ENCODE data around the gene BANF2. TPM values are rescaled to one million over a fixed set of nuclear protein-coding genes. Genes with fewer than 3 reads are reported as not detected.

BANF2 gene
- total RNA-seq, 1 donor from 2014 or later = not detected

- H3K4me1 Mint-ChIP-seq (ENCODE audit: low read depth) = peaks cover 6% of the 10 kb centered on the region
- no peak for DNase-seq (ENCODE audit: low spot score)
- no peaks in the 10 kb centered on the region for H3K9me3 Mint-ChIP-seq (ENCODE audit: low read depth)
- H3K27me3 Mint-ChIP-seq (ENCODE audit: low read depth) = peaks cover 2% of the 10 kb centered on the region
- H3K4me3 Mint-ChIP-seq (ENCODE audit: unreplicated experiment) = no peak overlapping the region
- H3K27ac Mint-ChIP-seq (ENCODE audit: unreplicated experiment) = no peak overlapping the region
- no peak for TF ChIP-seq CTCF (IDR thresholded peaks at IDR 0.05)
- H3K36me3 Mint-ChIP-seq (ENCODE audit: low read depth) = no peaks in the 10 kb centered on the region
Observed at GRCh38 chr20:17723301-17723691, 23.5 kb downstream of the BANF2 start.

- Mint-ChIP-seq H3K4me1 (ENCODE audit: low read depth) (peaks cover 6% of the 10 kb centered on the region), H3K9me3 (ENCODE audit: low read depth) (no peaks in the 10 kb centered on the region), H3K27me3 (ENCODE audit: low read depth) (peaks cover 2% of the 10 kb centered on the region), H3K4me3 (ENCODE audit: unreplicated experiment) (no peak overlapping the region), H3K36me3 (ENCODE audit: low read depth) (no peaks in the 10 kb centered on the region), H3K27ac (ENCODE audit: unreplicated experiment) (no peak overlapping the region)
- TF ChIP-seq CTCF (IDR thresholded peaks at IDR 0.05) = no peak
- DNase-seq (ENCODE audit: low spot score) = peak; percentile 58
Observed at GRCh38 chr20:17725094-17725835, 25.5 kb downstream of the BANF2 start.

- Mint-ChIP-seq H3K9me3 (ENCODE audit: low read depth) (no peaks in the 10 kb centered on the region), H3K36me3 (ENCODE audit: low read depth) (no peaks in the 10 kb centered on the region), H3K27ac (ENCODE audit: unreplicated experiment) (no peak overlapping the region), H3K4me1 (ENCODE audit: low read depth) (peaks cover 6% of the 10 kb centered on the region), H3K27me3 (ENCODE audit: low read depth) (peaks cover 2% of the 10 kb centered on the region), H3K4me3 (ENCODE audit: unreplicated experiment) (no peak overlapping the region)
- TF ChIP-seq CTCF (IDR thresholded peaks at IDR 0.05) = no peak
- no peak for DNase-seq (ENCODE audit: low spot score)
Observed at GRCh38 chr20:17726902-17727301, 27.1 kb downstream of the BANF2 start.

GRCh38 chr20:17727351-17727750, 27.6 kb downstream of the BANF2 start:
- peaks cover 6% of the 10 kb centered on the region for H3K4me1 Mint-ChIP-seq (ENCODE audit: low read depth)
- H3K36me3 Mint-ChIP-seq (ENCODE audit: low read depth) = no peaks in the 10 kb centered on the region
- no peak overlapping the region for H3K4me3 Mint-ChIP-seq (ENCODE audit: unreplicated experiment)
- H3K27ac Mint-ChIP-seq (ENCODE audit: unreplicated experiment) = no peak overlapping the region
- H3K9me3 Mint-ChIP-seq (ENCODE audit: low read depth) = no peaks in the 10 kb centered on the region
- TF ChIP-seq CTCF (IDR thresholded peaks at IDR 0.05) = no peak
- peak; percentile 68 for DNase-seq (ENCODE audit: low spot score)
- H3K27me3 Mint-ChIP-seq (ENCODE audit: low read depth) = peaks cover 2% of the 10 kb centered on the region

GRCh38 chr20:17728074-17728473, 28.3 kb downstream of the BANF2 start:
- no peaks in the 10 kb centered on the region for H3K36me3 Mint-ChIP-seq (ENCODE audit: low read depth)
- no peak overlapping the region for H3K27ac Mint-ChIP-seq (ENCODE audit: unreplicated experiment)

More at GRCh38 chr20:17728074-17728473, 28.3 kb downstream of the BANF2 start:
- TF ChIP-seq CTCF (IDR thresholded peaks at IDR 0.05) = no peak
- peaks cover 11% of the 10 kb centered on the region for H3K4me1 Mint-ChIP-seq (ENCODE audit: low read depth)
- peak; percentile 72 for DNase-seq (ENCODE audit: low spot score)
- no peak overlapping the region for H3K4me3 Mint-ChIP-seq (ENCODE audit: unreplicated experiment)
- no peaks in the 10 kb centered on the region for H3K9me3 Mint-ChIP-seq (ENCODE audit: low read depth)
- H3K27me3 Mint-ChIP-seq (ENCODE audit: low read depth) = no peaks in the 10 kb centered on the region
